Measurements from ENCODE around the gene SCLT1. TPM values are rescaled to one million over a fixed set of nuclear protein-coding genes. Genes with fewer than 3 reads are reported as not detected.

Gene SCLT1
- total and polyA plus RNA-seq, 2 experiments from 2014 or later: 5.7 to 13.9 TPM

GRCh38 chr4:128950796-128951195 is 142.5 kb downstream of the SCLT1 start:
- no peaks in the 10 kb centered on the region for H3K36me3 ChIP-seq
- no peak overlapping the region for H3K27ac ChIP-seq
- DNase-seq (ENCODE audit: low read depth in 1 of 2, low spot score in 1 of 2): no peak
- H3K4me3 ChIP-seq: no peak overlapping the region
- no peaks in the 10 kb centered on the region for H3K4me1 ChIP-seq (ENCODE audit: low read depth)
- no peak for TF ChIP-seq CTCF (IDR thresholded peaks at IDR 0.05; ENCODE audit: low read depth, low read length)
- no peaks in the 10 kb centered on the region for H3K27me3 ChIP-seq
- H3K9me3 ChIP-seq (ENCODE audit: low read depth): no peaks in the 10 kb centered on the region

GRCh38 chr4:128946916-128947315 is 146.4 kb downstream of the SCLT1 start:
- TF ChIP-seq CTCF (IDR thresholded peaks at IDR 0.05; ENCODE audit: low read depth, low read length): no peak
- Histone ChIP-seq H3K27me3 (no peaks in the 10 kb centered on the region), H3K4me1 (ENCODE audit: low read depth) (peaks cover 3% of the 10 kb centered on the region), H3K9me3 (ENCODE audit: low read depth) (no peaks in the 10 kb centered on the region), H3K27ac (no peak overlapping the region), H3K36me3 (no peaks in the 10 kb centered on the region), H3K4me3 (no peak overlapping the region)
- no peak for DNase-seq (ENCODE audit: low read depth in 1 of 2, low spot score in 1 of 2)

GRCh38 chr4:128942607-128943006 is 150.7 kb downstream of the SCLT1 start:
- no peak for TF ChIP-seq CTCF (IDR thresholded peaks at IDR 0.05; ENCODE audit: low read depth, low read length)
- H3K4me1 ChIP-seq (ENCODE audit: low read depth): peaks cover 3% of the 10 kb centered on the region
- no peaks in the 10 kb centered on the region for H3K27me3 ChIP-seq
- no peak overlapping the region for H3K27ac ChIP-seq
- H3K4me3 ChIP-seq: no peak overlapping the region
- H3K36me3 ChIP-seq: no peaks in the 10 kb centered on the region
- DNase-seq (ENCODE audit: low read depth in 1 of 2, low spot score in 1 of 2): peak in 1 of 2 donors; percentile 35
- H3K9me3 ChIP-seq (ENCODE audit: low read depth): no peaks in the 10 kb centered on the region

- Histone ChIP-seq H3K27ac (no peak overlapping the region), H3K27me3 (no peaks in the 10 kb centered on the region), H3K9me3 (ENCODE audit: low read depth) (no peaks in the 10 kb centered on the region), H3K36me3 (no peaks in the 10 kb centered on the region), H3K4me3 (no peak overlapping the region), H3K4me1 (ENCODE audit: low read depth) (peaks cover 3% of the 10 kb centered on the region)
- DNase-seq (ENCODE audit: low read depth in 1 of 2, low spot score in 1 of 2): peak in 1 of 2 donors; percentile 17
- no peak for TF ChIP-seq CTCF (IDR thresholded peaks at IDR 0.05; ENCODE audit: low read depth, low read length)
These were observed 152.4 kb downstream of the SCLT1 start for GRCh38 chr4:128940971-128941370.

- Histone ChIP-seq H3K9me3 (ENCODE audit: low read depth) (no peaks in the 10 kb centered on the region), H3K4me1 (ENCODE audit: low read depth) (no peaks in the 10 kb centered on the region), H3K4me3 (no peak overlapping the region), H3K27ac (no peak overlapping the region), H3K36me3 (no peaks in the 10 kb centered on the region), H3K27me3 (no peaks in the 10 kb centered on the region)
- TF ChIP-seq CTCF (IDR thresholded peaks at IDR 0.05; ENCODE audit: low read depth, low read length): no peak
- no peak for DNase-seq (ENCODE audit: low read depth in 1 of 2, low spot score in 1 of 2)
These were observed 163.3 kb downstream of the SCLT1 start for GRCh38 chr4:128930051-128930450.

- no peaks in the 10 kb centered on the region for H3K9me3 ChIP-seq (ENCODE audit: low read depth)
These were observed 168.4 kb downstream of the SCLT1 start for GRCh38 chr4:128924951-128925350.

More at GRCh38 chr4:128924951-128925350, 168.4 kb downstream of the SCLT1 start:
- no peaks in the 10 kb centered on the region for H3K4me1 ChIP-seq (ENCODE audit: low read depth)
- no peak for TF ChIP-seq CTCF (IDR thresholded peaks at IDR 0.05; ENCODE audit: low read depth, low read length)
- no peak overlapping the region for H3K4me3 ChIP-seq
- peak in 1 of 2 donors; percentile 21 for DNase-seq (ENCODE audit: low read depth in 1 of 2, low spot score in 1 of 2)
- no peak overlapping the region for H3K27ac ChIP-seq
- no peaks in the 10 kb centered on the region for H3K36me3 ChIP-seq
- H3K27me3 ChIP-seq: no peaks in the 10 kb centered on the region

All from cardiac muscle cell (in vitro differentiated cells and primary cell).